AG09309 (cell line): ENCODE data around the gene UQCR10.

Source experiments
- DNase-seq: peaks from one replicate; pipeline ENCODE4 v3.0.0-alpha.2; 2010; ENCODE audit warnings: low read depth
- H3K4me3 ChIP-seq: 2 replicates; pipeline ENCODE4 v1.5.1; 2011; ENCODE audit warnings: mild to moderate bottlenecking, low read depth, low read length, moderate library complexity; ENCODE audit not compliant: control insufficient read depth
- CTCF ChIP-seq: IDR thresholded peaks from 2 replicates; pipeline ENCODE4 v1.5.1; 2011; ENCODE audit warnings: mild to moderate bottlenecking, low read depth, low read length, inconsistent platforms; ENCODE audit not compliant: insufficient read depth, control insufficient read depth; ENCODE audit errors: missing control alignments

The UQCR10 gene

GRCh38 chr22:29787371-29787980 lies 20.3 kb downstream of the UQCR10 start:
- TF ChIP-seq CTCF, result no peak
- no peak for DNase-seq
- no peak overlapping the region for H3K4me3 ChIP-seq

GRCh38 chr22:29788339-29789279 lies 21.4 kb downstream of the UQCR10 start:
- no peak for TF ChIP-seq CTCF
- DNase-seq, result no peak
- H3K4me3 ChIP-seq, result no peak overlapping the region

GRCh38 chr22:29790061-29790460 lies 22.9 kb downstream of the UQCR10 start:
- DNase-seq, result no peak
- no peak for TF ChIP-seq CTCF
- H3K4me3 ChIP-seq, result no peak overlapping the region

- DNase-seq, result no peak
- TF ChIP-seq CTCF, result no peak
Observed at GRCh38 chr22:29793396-29793795, 26.2 kb downstream of the UQCR10 start.

GRCh38 chr22:29795663-29796062 lies 28.5 kb downstream of the UQCR10 start:
- no peak for TF ChIP-seq CTCF
- no peak for DNase-seq
- H3K4me3 ChIP-seq, result no peak overlapping the region

More at GRCh38 chr22:29793396-29793795, 26.2 kb downstream of the UQCR10 start:
- no peak overlapping the region for H3K4me3 ChIP-seq

GRCh38 chr22:29797351-29797750 lies 30.2 kb downstream of the UQCR10 start:
- no peak overlapping the region for H3K4me3 ChIP-seq
- DNase-seq, result no peak
- TF ChIP-seq CTCF, result no peak
